NT2/D1 (cell line): ENCODE results near the gene TSKS.

Experiments
- DNase-seq: peaks from one replicate; pipeline ENCODE4 v3.0.0-alpha.2; 2011; ENCODE audit warnings: low read depth, low spot score
- H3K27me3 ChIP-seq: 2 replicates; pipeline ENCODE4 v1.6.0; 2011; ENCODE audit warnings: mild to moderate bottlenecking; ENCODE audit not compliant: insufficient read length, insufficient read depth
- H3K36me3 ChIP-seq: 2 replicates; pipeline ENCODE4 v1.6.1; 2011; ENCODE audit warnings: mild to moderate bottlenecking, low read length, mixed read lengths; ENCODE audit not compliant: insufficient read depth, insufficient read length
- H3K4me1 ChIP-seq: 2 replicates; pipeline ENCODE4 v1.5.1; 2011; ENCODE audit not compliant: insufficient read depth, insufficient read length
- H3K4me3 ChIP-seq: 2 replicates; pipeline ENCODE4 v1.5.1; 2011; ENCODE audit warnings: low read depth; ENCODE audit not compliant: insufficient read length
- H3K9ac ChIP-seq: 2 replicates; pipeline ENCODE4 v1.6.0; 2011; ENCODE audit warnings: low read depth; ENCODE audit not compliant: insufficient read length
- H3K9me3 ChIP-seq: 2 replicates; pipeline ENCODE4 v1.5.1; 2011; ENCODE audit warnings: mild to moderate bottlenecking, low read length; ENCODE audit not compliant: insufficient read depth
- SUZ12 ChIP-seq: IDR thresholded peaks from 2 replicates; pipeline ENCODE4 v1.6.1; 2011; ENCODE audit not compliant: insufficient read length, insufficient read depth; ENCODE audit errors: extremely low read depth
- YY1 ChIP-seq: IDR thresholded peaks from 2 replicates; pipeline ENCODE4 v1.6.1; 2011; ENCODE audit not compliant: insufficient read length, insufficient read depth
- ZNF274 ChIP-seq: IDR thresholded peaks from 2 replicates; pipeline ENCODE4 v1.6.1; 2011; ENCODE audit warnings: mild to moderate bottlenecking, low read depth, low read length

Gene TSKS

DNA sequence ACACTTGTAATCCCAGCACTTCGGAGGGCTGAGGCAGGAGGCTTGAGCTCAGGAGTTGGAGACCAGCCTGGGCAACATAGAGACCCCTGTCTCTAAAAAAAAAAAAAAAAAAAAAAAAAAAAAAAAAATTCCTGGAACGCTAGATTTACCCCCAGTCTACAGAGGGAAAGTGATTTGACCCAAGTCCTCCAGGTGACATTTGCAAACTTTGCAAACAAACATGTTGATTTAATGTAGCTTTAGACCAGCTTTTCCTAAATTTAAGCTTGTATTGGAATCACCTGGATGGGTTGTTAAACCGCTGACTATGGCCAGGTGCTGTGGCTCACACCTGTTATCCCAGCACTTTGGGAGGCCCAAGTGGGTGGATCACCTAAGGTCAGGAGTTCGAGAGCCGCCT lies 63.7 kb downstream of the TSKS start:
- DNase-seq = no peak
- Histone ChIP-seq H3K4me1 (peaks cover 3% of the 10 kb centered on the region), H3K4me3 (no peak overlapping the region), H3K36me3 (no peaks in the 10 kb centered on the region), H3K9ac (no peak overlapping the region), H3K27me3 (no peaks in the 10 kb centered on the region), H3K9me3 (no peaks in the 10 kb centered on the region)
- TF ChIP-seq YY1 = no peak

- H3K9me3 ChIP-seq = no peaks in the 10 kb centered on the region
- H3K4me3 ChIP-seq = no peak overlapping the region
- DNase-seq = no peak
- no peak overlapping the region for H3K9ac ChIP-seq
- no peaks in the 10 kb centered on the region for H3K36me3 ChIP-seq
- TF ChIP-seq SUZ12 (no peak), YY1 (no peak), ZNF274 (no peak)
- peaks cover 3% of the 10 kb centered on the region for H3K4me1 ChIP-seq
- no peaks in the 10 kb centered on the region for H3K27me3 ChIP-seq
Measured at GRCh38 chr19:49696865-49697264, 66.2 kb downstream of the TSKS start.

DNA sequence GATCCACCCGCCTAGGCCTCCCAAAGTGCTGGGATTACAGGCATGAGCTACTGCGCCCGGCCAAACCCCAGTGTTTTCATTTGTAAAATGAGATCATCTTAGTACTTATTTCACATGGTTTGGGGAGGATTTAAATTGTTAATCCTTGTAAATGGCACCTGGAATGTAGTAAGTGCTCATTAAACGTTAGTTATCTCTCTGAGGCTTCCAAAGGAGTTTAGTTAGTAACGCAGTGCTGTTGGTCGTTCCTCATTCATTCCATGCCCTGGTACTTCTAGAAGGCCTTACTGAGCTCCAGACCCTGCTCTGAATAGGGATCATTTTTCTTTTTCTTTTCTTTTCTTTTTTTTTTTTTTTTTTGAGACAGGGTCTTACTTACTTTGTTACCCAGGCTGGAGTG lies 67.0 kb downstream of the TSKS start:
- no peaks in the 10 kb centered on the region for H3K36me3 ChIP-seq
- no peak overlapping the region for H3K4me3 ChIP-seq
- H3K27me3 ChIP-seq = no peaks in the 10 kb centered on the region
- peaks cover 3% of the 10 kb centered on the region for H3K4me1 ChIP-seq
- no peak for TF ChIP-seq YY1
- DNase-seq = no peak
- no peaks in the 10 kb centered on the region for H3K9me3 ChIP-seq
- H3K9ac ChIP-seq = no peak overlapping the region

GRCh38 chr19:49692147-49692506 lies 71.0 kb downstream of the TSKS start:
- no peaks in the 10 kb centered on the region for H3K9me3 ChIP-seq
- H3K27me3 ChIP-seq = no peaks in the 10 kb centered on the region
- DNase-seq = no peak
- H3K36me3 ChIP-seq = peaks cover 27% of the 10 kb centered on the region
- no peak overlapping the region for H3K4me3 ChIP-seq
- TF ChIP-seq ZNF274 (no peak), SUZ12 (no peak)
- H3K9ac ChIP-seq = peak overlapping the region; percentile 64
- H3K4me1 ChIP-seq = peaks cover 19% of the 10 kb centered on the region

DNA sequence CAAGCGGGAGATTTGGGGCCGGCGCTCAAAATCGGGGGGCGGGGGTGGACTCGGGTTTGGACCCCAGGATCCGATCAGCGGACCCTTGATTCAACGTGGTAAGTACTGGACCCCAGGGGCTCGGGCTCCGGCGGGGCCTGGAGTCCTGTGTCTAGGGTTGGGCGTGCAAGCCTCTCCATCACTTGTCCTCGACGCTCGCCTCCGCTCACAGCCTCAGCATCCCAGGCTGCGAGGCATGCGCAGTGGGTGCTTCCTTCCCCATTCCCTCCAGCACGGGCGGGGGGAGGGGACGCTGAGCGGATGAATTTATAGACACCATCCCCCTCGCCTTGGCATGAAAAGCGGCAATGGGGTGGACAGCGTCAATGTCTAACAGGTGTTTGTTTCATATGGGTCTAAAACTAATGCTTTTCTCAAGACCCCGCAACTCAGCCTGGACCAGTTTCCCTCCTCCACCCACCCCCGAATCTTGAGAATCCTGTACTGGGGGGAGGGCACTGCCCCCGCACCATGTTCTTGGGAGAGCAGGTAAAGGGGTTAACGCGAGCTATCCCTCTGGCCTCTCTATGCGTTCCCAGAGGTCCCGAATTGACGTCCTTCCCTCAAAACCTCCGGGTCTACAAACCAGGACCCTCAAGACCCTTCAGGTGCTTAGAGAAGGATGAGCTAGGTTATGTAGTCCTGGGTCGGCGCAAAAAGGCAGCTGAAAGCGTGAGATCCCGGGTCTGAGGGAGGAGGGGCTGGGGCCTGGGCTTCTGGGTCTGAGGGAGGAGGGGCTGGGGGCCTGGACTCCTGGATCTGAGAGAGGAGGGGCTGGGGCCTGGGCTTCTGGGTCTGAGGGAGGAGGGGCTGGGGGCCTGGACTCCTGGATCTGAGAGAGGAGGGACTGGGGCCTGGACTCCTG lies 71.6 kb downstream of the TSKS start:
- H3K4me3 ChIP-seq = peak overlapping the region; percentile 60
- no peak for DNase-seq
- H3K4me1 ChIP-seq = peaks cover 19% of the 10 kb centered on the region
- no peaks in the 10 kb centered on the region for H3K9me3 ChIP-seq
- TF ChIP-seq YY1 (no peak), SUZ12 (no peak), ZNF274 (no peak)
- H3K36me3 ChIP-seq = peaks cover 31% of the 10 kb centered on the region
- no peaks in the 10 kb centered on the region for H3K27me3 ChIP-seq
- H3K9ac ChIP-seq = peak overlapping the region; percentile 88

GRCh38 chr19:49690656-49691242 lies 72.4 kb downstream of the TSKS start, which contains the start of gene CPT1C:
Gene CPT1C (plus strand): TSS chr19:49691116. CDS start chr19:49692253, 1,137 bp downstream.
- TF ChIP-seq ZNF274 (no peak), SUZ12 (no peak), YY1 (no peak)
- Histone ChIP-seq H3K36me3 (peaks cover 39% of the 10 kb centered on the region), H3K9ac (peak within 1 kb of the TSS; percentile 88), H3K4me1 (peaks cover 19% of the 10 kb centered on the region), H3K9me3 (no peaks in the 10 kb centered on the region), H3K27me3 (no peaks in the 10 kb centered on the region), H3K4me3 (peak within 1 kb of the TSS; percentile 60)
- no peak for DNase-seq

- no peak for TF ChIP-seq YY1
- no peak for TF ChIP-seq ZNF274
- TF ChIP-seq SUZ12 = no peak
- H3K4me3 ChIP-seq = peak overlapping the region; percentile 60
- H3K9ac ChIP-seq = peak overlapping the region; percentile 88
- H3K9me3 ChIP-seq = no peaks in the 10 kb centered on the region
- H3K27me3 ChIP-seq = no peaks in the 10 kb centered on the region
- peaks cover 44% of the 10 kb centered on the region for H3K36me3 ChIP-seq
- no peak for DNase-seq
- H3K4me1 ChIP-seq = peaks cover 20% of the 10 kb centered on the region
Measured at GRCh38 chr19:49690079-49690655, 72.9 kb downstream of the TSKS start.
